ENCODE measurements around the gene DOCK6. TPM values are rescaled to one million over a fixed set of nuclear protein-coding genes. Genes with fewer than 3 reads are reported as not detected.

The DOCK6 gene
- total RNA-seq, 2 experiments from 2014 or later = 6.1 to 7.1 TPM

DNA sequence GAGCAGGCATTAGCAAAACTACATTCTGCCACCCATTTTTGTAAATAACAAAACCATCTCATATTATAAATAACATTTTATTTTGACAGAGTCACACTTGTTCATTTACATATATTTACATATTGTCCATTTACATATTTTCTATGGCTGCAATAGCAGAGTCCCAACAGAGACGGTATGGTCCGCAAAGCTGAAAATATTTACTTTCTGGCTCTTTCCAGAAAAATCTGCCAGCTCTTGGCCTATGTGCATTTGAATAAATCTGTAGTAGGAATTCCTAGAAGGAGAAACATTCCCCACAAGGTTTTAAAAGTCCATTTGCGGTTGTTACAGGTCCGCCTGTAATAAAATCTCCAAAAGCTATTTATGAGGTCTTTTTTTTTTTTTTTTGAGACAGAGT is 27.9 kb upstream of the DOCK6 start:
- Mint-ChIP-seq H3K4me1 (ENCODE audit: low read depth) (peaks cover 9% of the 10 kb centered on the region), H3K9me3 (no peaks in the 10 kb centered on the region), H3K36me3 (ENCODE audit: low read depth) (no peaks in the 10 kb centered on the region), H3K4me3 (no peak overlapping the region), H3K27ac (no peak overlapping the region), H3K27me3 (ENCODE audit: low read depth) (peaks cover 14% of the 10 kb centered on the region)
- no peak for DNase-seq
- CTCF ChIA-PET = interaction anchor here (0.7 to 1.2 kb wide), 3 partner anchors 117 to 349 kb away, joined by 3 read pairs; no protein-coding TSS in a partner anchor
- intact Hi-C loops (cut with micrococcal nuclease) = loop anchor here (5.0 kb wide), 1 partner anchor 297 kb away; no protein-coding TSS in a partner anchor

GRCh38 chr19:11288349-11288748 is 26.0 kb upstream of the DOCK6 start:
- Mint-ChIP-seq H3K27ac (no peak overlapping the region), H3K27me3 (ENCODE audit: low read depth) (peaks cover 16% of the 10 kb centered on the region), H3K4me3 (no peak overlapping the region), H3K36me3 (ENCODE audit: low read depth) (no peaks in the 10 kb centered on the region), H3K9me3 (no peaks in the 10 kb centered on the region), H3K4me1 (ENCODE audit: low read depth) (peaks cover 2% of the 10 kb centered on the region)
- CTCF ChIA-PET = interaction anchor here (0.7 kb wide), 1 partner anchor 114 kb away, joined by 4 read pairs; no protein-coding TSS in a partner anchor
- no peak for DNase-seq
- intact Hi-C loops (cut with micrococcal nuclease) = no loop called here

DNA sequence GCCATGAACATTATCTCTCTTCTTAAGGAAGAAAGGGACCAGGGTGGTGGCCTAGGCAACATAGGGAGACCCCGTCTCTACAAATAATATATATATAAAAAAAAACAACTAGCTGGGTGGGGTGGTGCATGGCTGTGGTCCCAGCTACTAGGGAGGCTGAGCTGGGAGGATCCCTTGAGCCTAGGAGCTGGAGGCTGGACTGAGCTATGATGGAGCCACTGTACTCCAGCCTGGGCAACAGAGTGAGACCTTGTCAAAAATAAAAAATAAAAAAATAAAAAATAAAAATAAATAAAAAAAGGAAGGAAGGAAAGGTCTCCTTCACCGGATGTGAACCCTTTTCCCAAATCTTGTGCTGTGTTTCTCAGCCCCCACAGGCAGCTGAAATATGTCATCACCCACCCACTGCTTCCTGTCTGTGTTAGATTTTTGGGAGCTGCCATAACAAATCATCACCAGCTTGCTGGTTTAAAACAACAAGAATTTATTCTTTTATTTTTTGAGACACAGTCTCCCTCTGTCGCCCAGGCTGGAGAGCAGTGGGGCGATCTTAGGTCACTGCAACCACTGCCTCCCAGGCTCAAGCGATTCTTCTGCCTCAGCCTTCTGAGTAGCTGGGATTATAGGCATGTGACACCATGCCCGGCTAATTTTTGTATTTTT is 24.1 kb upstream of the DOCK6 start:
- Mint-ChIP-seq H3K9me3 (no peaks in the 10 kb centered on the region), H3K4me3 (no peak overlapping the region), H3K27me3 (ENCODE audit: low read depth) (peaks cover 23% of the 10 kb centered on the region)

GRCh38 chr19:11284515-11284914 is 22.2 kb upstream of the DOCK6 start:
- Mint-ChIP-seq H3K27me3 (ENCODE audit: low read depth) (peaks cover 29% of the 10 kb centered on the region), H3K36me3 (ENCODE audit: low read depth) (no peaks in the 10 kb centered on the region), H3K4me3 (no peak overlapping the region), H3K4me1 (ENCODE audit: low read depth) (peaks cover 5% of the 10 kb centered on the region), H3K27ac (no peak overlapping the region), H3K9me3 (peaks cover 2% of the 10 kb centered on the region)
- CTCF ChIA-PET = no interaction called here
- intact Hi-C loops (cut with micrococcal nuclease) = no loop called here
- DNase-seq = no peak

More for the DNA sequence above, 24.1 kb upstream of the DOCK6 start:
- H3K27ac Mint-ChIP-seq = no peak overlapping the region
- H3K36me3 Mint-ChIP-seq (ENCODE audit: low read depth) = no peaks in the 10 kb centered on the region
- CTCF ChIA-PET = interaction anchor here (0.7 to 1.2 kb wide), 3 partner anchors 36 to 342 kb away, joined by 3 to 7 read pairs (median 4); no protein-coding TSS in a partner anchor
- DNase-seq = peak; percentile 13
- intact Hi-C loops (cut with micrococcal nuclease) = no loop called here
- H3K4me1 Mint-ChIP-seq (ENCODE audit: low read depth) = no peaks in the 10 kb centered on the region

GRCh38 chr19:11281356-11282049 is 19.2 kb upstream of the DOCK6 start:
- intact Hi-C loops (cut with micrococcal nuclease) = no loop called here
- H3K4me1 Mint-ChIP-seq (ENCODE audit: low read depth) = peaks cover 6% of the 10 kb centered on the region
- peaks cover 1% of the 10 kb centered on the region for H3K36me3 Mint-ChIP-seq (ENCODE audit: low read depth)
- peaks cover 34% of the 10 kb centered on the region for H3K27me3 Mint-ChIP-seq (ENCODE audit: low read depth)
- CTCF ChIA-PET = no interaction called here
- peaks cover 4% of the 10 kb centered on the region for H3K9me3 Mint-ChIP-seq
- H3K27ac Mint-ChIP-seq = no peak overlapping the region
- no peak overlapping the region for H3K4me3 Mint-ChIP-seq
- no peak for DNase-seq

DNA sequence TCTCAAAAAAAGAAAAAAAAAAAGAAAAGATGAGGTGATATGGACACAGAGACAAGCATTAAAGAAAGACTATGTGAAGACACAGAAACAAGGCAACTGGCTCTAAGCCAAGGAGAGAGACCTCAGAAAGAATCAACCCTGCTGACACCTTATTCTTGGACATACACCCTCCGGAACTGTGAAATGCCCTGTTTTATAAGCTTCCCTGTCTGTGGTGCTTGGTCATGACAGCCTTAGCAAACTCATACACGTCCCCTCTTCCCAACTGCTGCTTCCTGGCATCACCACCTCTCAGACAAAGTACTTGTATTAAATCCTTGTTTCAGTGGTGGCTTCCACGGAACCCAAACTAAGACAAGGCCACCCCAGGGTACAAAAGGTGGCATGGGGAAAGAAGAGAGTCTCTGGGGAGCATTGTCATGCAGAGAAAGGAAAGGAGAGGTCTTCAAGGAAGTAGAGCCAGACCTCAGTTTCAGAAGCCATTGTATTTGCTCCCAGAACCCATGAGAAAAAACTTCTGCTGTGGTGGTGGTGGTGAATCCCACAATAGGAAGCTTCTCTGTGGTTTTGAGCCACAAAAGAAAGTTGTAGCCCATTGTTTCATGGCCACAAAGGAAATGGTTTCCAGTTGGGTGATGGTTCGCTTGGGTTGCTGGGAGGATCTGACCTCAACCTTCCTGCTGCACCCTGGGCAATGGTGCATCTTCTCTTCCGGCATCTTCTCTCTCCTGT is 17.3 kb upstream of the DOCK6 start:
- Mint-ChIP-seq H3K27me3 (ENCODE audit: low read depth) (peaks cover 38% of the 10 kb centered on the region), H3K9me3 (peaks cover 4% of the 10 kb centered on the region), H3K27ac (no peak overlapping the region), H3K36me3 (ENCODE audit: low read depth) (peaks cover 1% of the 10 kb centered on the region), H3K4me1 (ENCODE audit: low read depth) (peaks cover 6% of the 10 kb centered on the region), H3K4me3 (peak overlapping the region; percentile 13)
- intact Hi-C loops (cut with micrococcal nuclease) = no loop called here
- peak; percentile 48 for DNase-seq
- CTCF ChIA-PET = interaction anchor here (0.6 to 1.2 kb wide), 2 partner anchors 15 to 81 kb away, joined by 6 to 7 read pairs; no protein-coding TSS in a partner anchor

GRCh38 chr19:11278670-11279069 is 16.3 kb upstream of the DOCK6 start:
- Mint-ChIP-seq H3K36me3 (ENCODE audit: low read depth) (peaks cover 1% of the 10 kb centered on the region), H3K27me3 (ENCODE audit: low read depth) (peaks cover 43% of the 10 kb centered on the region), H3K4me1 (ENCODE audit: low read depth) (peaks cover 6% of the 10 kb centered on the region), H3K27ac (no peak overlapping the region), H3K4me3 (no peak overlapping the region), H3K9me3 (peaks cover 4% of the 10 kb centered on the region)
- CTCF ChIA-PET = interaction anchor here (0.6 to 0.7 kb wide), 2 partner anchors 82 to 126 kb away, joined by 3 to 7 read pairs; no protein-coding TSS in a partner anchor
- DNase-seq = no peak
- intact Hi-C loops (cut with micrococcal nuclease) = no loop called here

GRCh38 chr19:11274533-11275086 is 12.3 kb upstream of the DOCK6 start:
- Mint-ChIP-seq H3K9me3 (peaks cover 3% of the 10 kb centered on the region), H3K4me3 (no peak overlapping the region), H3K27me3 (ENCODE audit: low read depth) (peaks cover 30% of the 10 kb centered on the region), H3K27ac (no peak overlapping the region), H3K4me1 (ENCODE audit: low read depth) (peaks cover 2% of the 10 kb centered on the region), H3K36me3 (ENCODE audit: low read depth) (peaks cover 1% of the 10 kb centered on the region)
- CTCF ChIA-PET = no interaction called here
- no peak for DNase-seq
- intact Hi-C loops (cut with micrococcal nuclease) = no loop called here

DNA sequence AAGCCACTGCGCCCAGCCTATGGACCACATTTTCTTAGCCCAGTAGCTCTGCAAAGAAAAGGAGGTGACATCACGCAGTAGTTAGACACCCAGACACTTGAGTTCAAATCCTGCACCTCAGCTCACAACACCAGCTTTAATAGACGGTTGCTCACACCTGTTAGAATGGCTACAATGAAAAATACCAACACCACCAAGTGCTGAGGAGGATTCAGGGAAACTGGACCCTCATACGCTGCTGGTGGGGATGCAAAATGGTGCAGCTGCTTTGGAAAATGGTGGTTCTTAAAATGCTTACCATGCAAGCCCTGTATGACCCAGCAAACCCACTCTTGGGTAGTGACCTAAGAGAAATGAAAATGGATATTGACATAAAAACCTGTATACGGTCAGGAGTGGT is 11.7 kb upstream of the DOCK6 start:
- peaks cover 1% of the 10 kb centered on the region for H3K36me3 Mint-ChIP-seq (ENCODE audit: low read depth)
- intact Hi-C loops (cut with micrococcal nuclease) = no loop called here
- no peaks in the 10 kb centered on the region for H3K4me1 Mint-ChIP-seq (ENCODE audit: low read depth)
- DNase-seq = no peak
- H3K27me3 Mint-ChIP-seq (ENCODE audit: low read depth) = peaks cover 34% of the 10 kb centered on the region
- H3K4me3 Mint-ChIP-seq = no peak overlapping the region
- H3K27ac Mint-ChIP-seq = no peak overlapping the region
- peaks cover 2% of the 10 kb centered on the region for H3K9me3 Mint-ChIP-seq
- CTCF ChIA-PET = no interaction called here

- no peak for DNase-seq
- Mint-ChIP-seq H3K27me3 (ENCODE audit: low read depth) (peaks cover 40% of the 10 kb centered on the region), H3K4me3 (no peak overlapping the region), H3K9me3 (peaks cover 2% of the 10 kb centered on the region), H3K36me3 (ENCODE audit: low read depth) (peaks cover 1% of the 10 kb centered on the region), H3K4me1 (ENCODE audit: low read depth) (no peaks in the 10 kb centered on the region), H3K27ac (no peak overlapping the region)
- intact Hi-C loops (cut with micrococcal nuclease) = no loop called here
- CTCF ChIA-PET = interaction anchor here (1.3 kb wide), 1 partner anchor 209 kb away, joined by 3 read pairs; no protein-coding TSS in a partner anchor
Observed at GRCh38 chr19:11273296-11273695, 11.0 kb upstream of the DOCK6 start.

DNA sequence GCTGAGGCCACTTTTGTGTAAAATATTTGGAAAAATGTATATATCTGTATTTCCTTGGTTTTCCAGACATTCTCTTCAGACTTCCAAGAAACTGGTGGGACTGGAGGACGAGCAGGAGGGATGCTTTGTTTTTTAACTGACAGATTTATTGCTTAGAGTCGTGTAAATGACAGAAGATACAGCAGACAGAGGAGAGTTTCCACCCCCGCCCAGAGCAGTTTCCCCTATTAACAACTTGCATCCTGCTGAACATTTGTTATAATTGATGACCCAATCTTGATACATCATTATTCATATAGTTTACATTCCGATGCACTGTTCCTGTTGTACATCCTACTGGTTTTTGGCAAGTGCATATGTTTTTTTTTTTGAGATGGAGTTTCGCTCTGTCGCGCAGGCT is 7.1 kb upstream of the DOCK6 start:
- DNase-seq = no peak
- CTCF ChIA-PET = no interaction called here
- H3K27ac Mint-ChIP-seq = no peak overlapping the region
- H3K4me1 Mint-ChIP-seq (ENCODE audit: low read depth) = no peaks in the 10 kb centered on the region
- intact Hi-C loops (cut with micrococcal nuclease) = no loop called here
- peaks cover 46% of the 10 kb centered on the region for H3K27me3 Mint-ChIP-seq (ENCODE audit: low read depth)
- H3K36me3 Mint-ChIP-seq (ENCODE audit: low read depth) = no peaks in the 10 kb centered on the region
- no peaks in the 10 kb centered on the region for H3K9me3 Mint-ChIP-seq
- no peak overlapping the region for H3K4me3 Mint-ChIP-seq

DNA sequence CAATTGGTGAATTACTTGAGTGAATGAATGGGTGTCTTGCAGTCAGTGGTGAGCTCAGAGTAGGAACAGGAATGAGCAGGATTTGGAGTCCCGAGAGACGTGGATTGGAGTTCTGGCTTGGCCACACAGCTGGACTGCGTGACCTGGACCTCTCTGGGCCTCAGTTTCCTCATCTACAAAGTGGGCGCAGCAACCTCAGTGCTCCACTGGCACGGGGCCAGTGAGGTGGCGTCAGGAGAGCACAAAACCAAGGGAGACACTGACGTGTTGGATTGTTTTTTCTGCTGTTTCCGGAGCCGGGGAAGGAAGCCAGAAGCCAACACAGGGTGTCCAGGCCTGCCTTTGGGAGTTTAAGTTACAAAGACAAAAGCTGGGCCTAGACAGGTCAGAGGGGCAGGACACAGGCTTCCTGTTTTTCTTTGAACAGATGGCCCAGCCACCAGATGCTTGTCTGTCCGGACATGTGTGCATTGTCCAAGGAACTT is 6.5 kb upstream of the DOCK6 start:
- intact Hi-C loops (cut with micrococcal nuclease) = no loop called here
- CTCF ChIA-PET = no interaction called here
- Mint-ChIP-seq H3K36me3 (ENCODE audit: low read depth) (no peaks in the 10 kb centered on the region), H3K27me3 (ENCODE audit: low read depth) (peaks cover 47% of the 10 kb centered on the region), H3K27ac (no peak overlapping the region), H3K4me3 (no peak overlapping the region), H3K4me1 (ENCODE audit: low read depth) (no peaks in the 10 kb centered on the region), H3K9me3 (no peaks in the 10 kb centered on the region)
- no peak for DNase-seq

Measured in activated naive CD4-positive, alpha-beta T cell treated with anti-CD3 and anti-CD28 coated beads for 36 hours (primary cell).